CD4-positive, alpha-beta T cell (primary cell): Measurements from ENCODE around the gene PIK3CG. TPM values are rescaled to one million over a fixed set of nuclear protein-coding genes. Genes with fewer than 3 reads are reported as not detected.

Experiments
- ATAC-seq: fragments of 200-7000 bp; cut with Tn5 transposase; one replicate; pipeline ENCODE4 v1.10.0; 2022; ENCODE audit warnings: mild to moderate bottlenecking; ENCODE audit not compliant: poor library complexity
- CTCF ChIA-PET: fragments of 350-600 bp; sonication (Branson Sonifier 250); formaldehyde crosslinking; loops from one replicate; lab custom pipeline; 2021; ENCODE audit warnings: antibody characterized with exemption, inconsistent platforms; lab: Charles Lee
- POLR2A ChIA-PET: fragments of 350-600 bp; sonication (Branson Sonifier 250); formaldehyde crosslinking; loops from one replicate; lab custom pipeline; 2021; ENCODE audit warnings: antibody characterized with exemption, inconsistent platforms; lab: Charles Lee
- DNase-seq, 14 experiments: peaks; one replicate each; pipeline ENCODE4 v3.0.0-alpha.2; 2013 to 2020; ENCODE audit warnings: mixed read lengths in 2 of 14
- H3K27ac ChIP-seq, 2 donors: one replicate each; pipeline versions ENCODE4 v1.5.1 to v1.7.0; 2013; ENCODE audit warnings: low read length in 2 of 2, low read depth in 1 of 2, mild to moderate bottlenecking in 1 of 2
- H3K27me3 ChIP-seq, 2 experiments: 1 replicate in 1 of 2; 2 replicates in 1 of 2; pipeline versions ENCODE4 v1.6.1 to v1.7.0; 2013; ENCODE audit warnings: low read length in 2 of 2, control low read depth in 1 of 2, mild to moderate bottlenecking in 1 of 2, moderate library complexity in 1 of 2; ENCODE audit not compliant: insufficient read depth in 2 of 2, control insufficient read depth in 1 of 2
- H3K36me3 ChIP-seq: one replicate; pipeline ENCODE4 v1.6.1; 2013; ENCODE audit warnings: low read length, control low read depth; ENCODE audit not compliant: insufficient read depth
- H3K4me1 ChIP-seq: one replicate; pipeline ENCODE4 v1.6.1; 2013; ENCODE audit warnings: low read length, control low read depth; ENCODE audit not compliant: insufficient read depth
- H3K4me3 ChIP-seq: one replicate; pipeline ENCODE4 v1.5.1; 2013; ENCODE audit warnings: mild to moderate bottlenecking, low read length, moderate library complexity
- H3K9me3 ChIP-seq, 2 experiments: 1 replicate in 1 of 2; 2 replicates in 1 of 2; pipeline versions ENCODE4 v1.6.1 to v1.7.0; 2013; ENCODE audit warnings: low read length in 2 of 2, mild to moderate bottlenecking in 2 of 2, control low read depth in 1 of 2, moderate library complexity in 1 of 2; ENCODE audit not compliant: control insufficient read depth in 1 of 2, insufficient read depth in 1 of 2
- H3K27ac Mint-ChIP-seq: one replicate; pipeline ENCODE4 v1.8.0; 2020; ENCODE audit warnings: mixed read lengths
- H3K27me3 Mint-ChIP-seq: one replicate; pipeline ENCODE4 v1.8.0; 2021; ENCODE audit warnings: mixed read lengths
- H3K36me3 Mint-ChIP-seq: one replicate; pipeline ENCODE4 v1.8.0; 2021; ENCODE audit warnings: low read depth, mixed read lengths
- H3K4me1 Mint-ChIP-seq: one replicate; pipeline ENCODE4 v1.8.0; 2021; ENCODE audit warnings: low read depth, mixed read lengths
- H3K4me3 Mint-ChIP-seq: one replicate; pipeline ENCODE4 v1.8.0; 2020; ENCODE audit warnings: mild to moderate bottlenecking, mixed read lengths
- H3K9me3 Mint-ChIP-seq: one replicate; pipeline ENCODE4 v1.8.0; 2020; ENCODE audit warnings: mixed read lengths
- CTCF ChIP-seq: fragments of 200-600 bp; IDR thresholded peaks from one replicate; pipeline ENCODE4 v1.8.0; 2022; ENCODE audit warnings: antibody characterized with exemption, mild to moderate bottlenecking
- intact Hi-C, 2 experiments: fragments of 100-400 bp; cut with DNase I in 1 of 2; cut with micrococcal nuclease in 1 of 2; formaldehyde crosslinking; loops; one replicate each; pipeline versions ENCODE4 v1.15.1 to v1.9.0; 2023 to 2025; cut with DNase I, micrococcal nuclease
- total RNA-seq, 174 experiments: library from RNA in 2 of 174; stranded (reverse) in 2 of 174; gene quantifications; one replicate each; pipeline ENCODE4 v1.2.3 and lab custom pipeline; 2021 to 2026

The PIK3CG gene
- total RNA-seq, 2 experiments from 2014 or later = 20.8 to 21.2 TPM

DNA sequence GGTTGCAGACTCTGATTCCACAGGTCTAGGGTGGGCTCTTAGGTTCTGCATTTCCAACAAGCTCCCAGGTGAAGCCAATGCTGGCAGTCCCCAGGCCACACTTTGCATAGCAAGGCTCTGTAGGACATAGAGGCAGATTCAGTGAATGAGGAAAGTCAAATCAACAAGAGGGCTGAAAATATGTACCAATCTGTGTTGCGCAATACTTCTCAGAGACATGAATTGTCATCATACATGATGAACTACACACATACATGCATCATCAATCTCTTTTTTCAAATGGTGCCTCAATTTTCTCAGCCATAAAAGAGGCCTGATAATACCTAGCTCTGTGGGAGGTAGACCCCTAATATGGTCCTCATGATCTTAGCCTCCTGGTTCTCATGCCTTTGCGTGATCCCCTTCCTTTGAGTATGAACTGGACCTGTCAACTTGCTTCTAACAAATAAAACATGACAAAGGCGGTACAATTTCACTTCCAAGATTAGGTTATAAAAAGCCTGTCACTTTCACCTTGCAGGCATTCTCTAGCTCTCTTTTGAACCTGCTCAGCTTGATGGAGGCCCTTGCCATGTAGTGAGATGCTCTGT is 49.0 kb downstream of the PIK3CG start:
- no peak for TF ChIP-seq CTCF
- DNase-seq (no peak), ATAC-seq (no peak)
- Histone ChIP-seq H3K27ac (no peak overlapping the region), H3K9me3 (peaks cover 0 to 12% of the 10 kb centered on the region in 2 experiments), H3K36me3 (no peaks in the 10 kb centered on the region), H3K4me3 (no peak overlapping the region), H3K4me1 (no peaks in the 10 kb centered on the region), H3K27me3 (no peaks in the 10 kb centered on the region)
- Mint-ChIP-seq H3K4me3 (no peak overlapping the region), H3K4me1 (no peaks in the 10 kb centered on the region), H3K27me3 (no peaks in the 10 kb centered on the region), H3K36me3 (peaks cover 22% of the 10 kb centered on the region), H3K27ac (no peak overlapping the region), H3K9me3 (no peaks in the 10 kb centered on the region)
- ChIA-PET CTCF (no interaction called here), POLR2A (no interaction called here)
- intact Hi-C loops = no loop called here

DNA sequence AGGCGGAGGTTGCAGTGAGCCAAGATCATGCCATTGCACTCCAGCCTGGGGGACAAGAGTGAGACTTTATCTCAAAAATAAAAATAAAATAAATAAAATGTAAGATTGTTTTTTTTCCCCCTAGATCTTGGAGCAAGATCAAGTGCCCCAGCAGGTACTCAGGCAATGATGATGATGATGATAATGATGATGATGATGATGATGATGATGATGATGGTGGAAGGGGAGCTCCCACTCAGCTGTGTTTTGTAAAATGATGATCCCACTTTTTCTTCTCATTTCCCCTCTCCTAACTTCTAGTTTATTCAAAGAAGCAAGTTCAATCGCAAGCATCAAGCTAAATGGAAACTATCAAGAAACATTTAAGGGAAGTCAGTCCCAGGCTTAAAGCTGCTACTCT is 50.3 kb downstream of the PIK3CG start:
- ATAC-seq (no peak), DNase-seq (no peak)
- Histone ChIP-seq H3K36me3 (no peaks in the 10 kb centered on the region), H3K27ac (no peak overlapping the region), H3K27me3 (no peaks in the 10 kb centered on the region), H3K9me3 (peaks cover 0 to 13% of the 10 kb centered on the region in 2 experiments), H3K4me3 (no peak overlapping the region), H3K4me1 (no peaks in the 10 kb centered on the region)
- no peak for TF ChIP-seq CTCF
- ChIA-PET CTCF (no interaction called here), POLR2A (no interaction called here)
- Mint-ChIP-seq H3K9me3 (peaks cover 2% of the 10 kb centered on the region), H3K27me3 (no peaks in the 10 kb centered on the region), H3K4me1 (no peaks in the 10 kb centered on the region), H3K27ac (no peak overlapping the region), H3K36me3 (peaks cover 16% of the 10 kb centered on the region), H3K4me3 (no peak overlapping the region)
- intact Hi-C loops = no loop called here

- no peak overlapping the region for H3K27ac ChIP-seq
- Mint-ChIP-seq H3K9me3 (peaks cover 2% of the 10 kb centered on the region), H3K36me3 (peaks cover 18% of the 10 kb centered on the region), H3K27me3 (no peaks in the 10 kb centered on the region), H3K4me1 (no peaks in the 10 kb centered on the region), H3K27ac (no peak overlapping the region), H3K4me3 (no peak overlapping the region)
- intact Hi-C loops = no loop called here
- ChIA-PET POLR2A (no interaction called here), CTCF (no interaction called here)
- no peak overlapping the region for H3K4me3 ChIP-seq
- ATAC-seq (no peak), DNase-seq (no peak)
- peaks cover 0 to 13% of the 10 kb centered on the region in 2 experiments for H3K9me3 ChIP-seq
- H3K4me1 ChIP-seq = no peaks in the 10 kb centered on the region
- no peak for TF ChIP-seq CTCF
- no peaks in the 10 kb centered on the region for H3K27me3 ChIP-seq
- H3K36me3 ChIP-seq = no peaks in the 10 kb centered on the region
These were observed 50.8 kb downstream of the PIK3CG start for GRCh38 chr7:106915873-106916272.
